ENCODE measurements around the gene SAP30.

- TF ChIP-seq NFRKB (IDR thresholded peaks at IDR 0.05; ENCODE audit: low read depth) (0 out of 2 replicates have a peak, but pooled peaks have one; percentile 27), CBX1 (IDR thresholded peaks at IDR 0.05; ENCODE audit: low read depth) (no peak)
These were observed 37.6 kb upstream of the SAP30 start for GRCh38 chr4:173332963-173333657.
